ENCODE results near the gene SYDE1.
A peak's percentile ranks its signal among the peaks of the same experiment; 100 is the strongest.
"Not testable (repeated sequence)": the region's sequence is repeated elsewhere in the genome, so short reads cannot be mapped to it uniquely, and the experiment has no call there.

Gene SYDE1

DNA sequence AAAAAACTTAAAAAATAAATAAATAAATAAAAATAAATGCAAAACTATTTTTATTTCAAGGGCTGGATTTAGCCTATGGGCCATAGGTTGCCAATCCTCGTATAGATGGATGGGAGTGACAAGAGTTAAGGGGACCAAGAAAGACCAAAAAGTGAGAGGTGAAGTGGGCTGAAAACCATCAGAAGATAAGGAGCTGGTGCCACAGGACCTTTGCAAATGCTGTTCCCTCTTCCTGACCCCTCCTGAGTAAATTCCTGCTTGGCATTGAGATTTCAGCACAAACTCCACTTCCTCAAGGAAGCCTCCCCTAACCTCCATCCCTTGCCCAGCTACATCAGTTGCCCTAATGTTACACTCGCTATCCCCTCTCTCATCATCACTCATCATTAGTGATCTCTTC is 14.2 kb upstream of the SYDE1 start:
- no peak overlapping the region for H3K4me3 ChIP-seq (ENCODE audit: low read length)
- no peak for DNase-seq (ENCODE audit: low read depth, low spot score)
- WGBS (ENCODE audit: insufficient coverage, insufficient read length) = no CpG with 5 or more reads among the region's 2 CpGs

DNA sequence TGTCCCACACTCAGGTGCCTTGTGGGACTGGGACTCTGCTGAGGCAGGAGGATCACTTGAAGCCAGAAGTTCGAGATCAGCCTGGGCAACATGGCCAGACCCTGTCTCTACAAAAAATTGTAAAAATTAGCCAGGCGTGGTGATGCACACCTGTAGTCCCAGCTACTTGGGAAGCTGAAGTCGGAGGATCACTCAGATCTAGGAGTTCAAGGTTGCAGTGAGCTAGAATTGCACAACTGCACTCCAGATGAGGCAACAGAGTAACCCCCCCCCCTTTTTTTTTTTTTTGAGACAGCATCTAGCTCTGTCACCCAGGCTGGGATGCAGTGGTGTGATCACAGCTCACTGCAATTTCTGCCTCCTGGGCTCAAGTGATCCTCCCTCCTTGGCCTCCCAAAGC is 11.0 kb upstream of the SYDE1 start:
- no peak for DNase-seq (ENCODE audit: low read depth, low spot score)
- Histone ChIP-seq H3K27me3 (ENCODE audit: control insufficient read depth, insufficient read depth, low read length) (no peaks in the 10 kb centered on the region), H3K4me3 (ENCODE audit: low read length) (no peak overlapping the region), H3K9me3 (ENCODE audit: control insufficient read depth, insufficient read depth, low read length) (no peaks in the 10 kb centered on the region), H3K4me1 (ENCODE audit: control insufficient read depth, insufficient read depth, low read length) (no peaks in the 10 kb centered on the region), H3K36me3 (ENCODE audit: control insufficient read depth, insufficient read depth, low read length) (no peaks in the 10 kb centered on the region), H3K27ac (ENCODE audit: low read length) (no peak overlapping the region)
- no CpG with 5 or more reads among the region's 3 CpGs for WGBS (ENCODE audit: insufficient coverage, insufficient read length)

More for the DNA sequence above, 14.2 kb upstream of the SYDE1 start:
- no peaks in the 10 kb centered on the region for H3K36me3 ChIP-seq (ENCODE audit: control insufficient read depth, insufficient read depth, low read length)
- H3K4me1 ChIP-seq (ENCODE audit: control insufficient read depth, insufficient read depth, low read length) = no peaks in the 10 kb centered on the region
- H3K27me3 ChIP-seq (ENCODE audit: control insufficient read depth, insufficient read depth, low read length) = no peaks in the 10 kb centered on the region
- H3K27ac ChIP-seq (ENCODE audit: low read length) = no peak overlapping the region
- no peaks in the 10 kb centered on the region for H3K9me3 ChIP-seq (ENCODE audit: control insufficient read depth, insufficient read depth, low read length)

DNA sequence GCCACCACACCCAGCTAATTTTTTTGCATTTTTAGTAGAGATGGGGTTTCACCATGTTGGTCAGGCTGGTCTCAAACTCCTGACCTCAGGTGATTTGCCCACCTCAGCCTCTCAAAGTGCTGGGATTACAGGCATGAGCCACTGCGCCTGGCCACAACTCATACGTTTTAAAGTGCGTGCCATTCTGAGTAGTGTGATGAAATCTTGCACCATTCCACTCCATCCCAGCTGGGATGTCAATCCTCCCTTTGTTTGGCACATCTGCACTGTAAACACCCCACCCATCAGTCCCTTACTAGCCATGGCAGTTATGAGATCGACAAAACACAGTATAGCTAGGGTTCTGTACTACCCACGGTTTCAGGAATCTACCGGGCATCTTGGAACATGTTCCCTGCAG is 9.2 kb upstream of the SYDE1 start:
- H3K27me3 ChIP-seq (ENCODE audit: control insufficient read depth, insufficient read depth, low read length); H3K4me1 ChIP-seq (ENCODE audit: control insufficient read depth, insufficient read depth, low read length); H3K27ac ChIP-seq (ENCODE audit: low read length); H3K4me3 ChIP-seq (ENCODE audit: low read length); H3K9me3 ChIP-seq (ENCODE audit: control insufficient read depth, insufficient read depth, low read length); DNase-seq (ENCODE audit: low read depth, low spot score); H3K36me3 ChIP-seq (ENCODE audit: control insufficient read depth, insufficient read depth, low read length): not testable (repeated sequence)
- no CpG with 5 or more reads among the region's 6 CpGs for WGBS (ENCODE audit: insufficient coverage, insufficient read length)

DNA sequence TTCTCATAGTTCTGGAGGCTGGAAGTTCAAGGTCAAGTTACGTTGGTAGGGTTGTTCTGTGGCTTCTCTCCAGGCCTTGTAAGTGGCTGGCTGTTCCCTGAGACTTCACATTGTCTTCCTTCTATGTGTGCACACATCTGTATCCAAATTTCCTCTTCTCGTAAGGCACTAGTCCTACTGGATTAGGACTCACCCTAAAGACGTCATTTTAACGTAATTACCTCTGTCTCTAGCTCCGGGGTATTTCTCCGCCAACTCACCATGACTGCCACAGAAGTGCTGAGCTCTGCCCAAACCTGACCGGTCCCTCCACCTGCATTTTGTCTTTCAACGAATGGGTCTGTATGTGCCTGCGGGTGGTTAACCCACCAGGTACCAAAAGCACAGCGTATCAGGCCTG is 8.7 kb upstream of the SYDE1 start:
- H3K9me3 ChIP-seq (ENCODE audit: control insufficient read depth, insufficient read depth, low read length) = no peaks in the 10 kb centered on the region
- no peaks in the 10 kb centered on the region for H3K27me3 ChIP-seq (ENCODE audit: control insufficient read depth, insufficient read depth, low read length)
- H3K27ac ChIP-seq (ENCODE audit: low read length) = no peak overlapping the region
- H3K4me3 ChIP-seq (ENCODE audit: low read length) = no peak overlapping the region
- H3K4me1 ChIP-seq (ENCODE audit: control insufficient read depth, insufficient read depth, low read length) = no peaks in the 10 kb centered on the region
- H3K36me3 ChIP-seq (ENCODE audit: control insufficient read depth, insufficient read depth, low read length) = no peaks in the 10 kb centered on the region
- no CpG with 5 or more reads among the region's 10 CpGs for WGBS (ENCODE audit: insufficient coverage, insufficient read length)
- DNase-seq (ENCODE audit: low read depth, low spot score) = no peak

DNA sequence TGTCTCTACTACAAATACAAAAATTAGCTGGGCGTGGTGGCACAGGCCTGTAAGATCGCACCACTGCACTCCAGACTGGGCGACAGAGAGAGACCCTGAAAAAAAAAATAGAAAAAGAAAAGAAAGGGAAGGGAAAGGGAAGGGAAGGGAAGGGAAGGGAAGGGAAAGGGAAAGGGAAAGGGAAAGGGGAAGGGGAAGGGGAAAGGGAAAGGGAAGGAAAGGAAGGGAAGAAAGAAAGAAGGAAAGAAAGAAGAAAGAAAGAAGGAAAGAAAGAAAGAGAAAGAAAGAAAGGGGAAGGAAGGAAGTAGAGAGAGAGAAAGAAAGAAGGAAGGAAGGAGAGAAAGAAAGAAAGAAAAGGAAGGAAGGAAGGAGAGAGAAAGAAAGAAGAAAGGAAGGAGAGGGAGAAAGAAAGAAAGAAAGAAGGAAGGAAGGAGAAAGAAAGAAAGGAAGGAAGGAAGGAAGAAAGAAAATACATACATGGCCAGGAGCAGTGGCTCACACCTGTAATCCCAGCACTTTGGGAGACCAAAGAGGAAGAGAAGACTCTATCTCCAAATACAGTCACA is 8.1 kb upstream of the SYDE1 start:
- no peak overlapping the region for H3K4me3 ChIP-seq (ENCODE audit: low read length)
- H3K36me3 ChIP-seq (ENCODE audit: control insufficient read depth, insufficient read depth, low read length) = no peaks in the 10 kb centered on the region
- H3K27ac ChIP-seq (ENCODE audit: low read length) = no peak overlapping the region
- DNase-seq (ENCODE audit: low read depth, low spot score) = no peak
- no peaks in the 10 kb centered on the region for H3K4me1 ChIP-seq (ENCODE audit: control insufficient read depth, insufficient read depth, low read length)
- no CpG with 5 or more reads among the region's 3 CpGs for WGBS (ENCODE audit: insufficient coverage, insufficient read length)
- H3K9me3 ChIP-seq (ENCODE audit: control insufficient read depth, insufficient read depth, low read length) = no peaks in the 10 kb centered on the region
- H3K27me3 ChIP-seq (ENCODE audit: control insufficient read depth, insufficient read depth, low read length) = no peaks in the 10 kb centered on the region

DNA sequence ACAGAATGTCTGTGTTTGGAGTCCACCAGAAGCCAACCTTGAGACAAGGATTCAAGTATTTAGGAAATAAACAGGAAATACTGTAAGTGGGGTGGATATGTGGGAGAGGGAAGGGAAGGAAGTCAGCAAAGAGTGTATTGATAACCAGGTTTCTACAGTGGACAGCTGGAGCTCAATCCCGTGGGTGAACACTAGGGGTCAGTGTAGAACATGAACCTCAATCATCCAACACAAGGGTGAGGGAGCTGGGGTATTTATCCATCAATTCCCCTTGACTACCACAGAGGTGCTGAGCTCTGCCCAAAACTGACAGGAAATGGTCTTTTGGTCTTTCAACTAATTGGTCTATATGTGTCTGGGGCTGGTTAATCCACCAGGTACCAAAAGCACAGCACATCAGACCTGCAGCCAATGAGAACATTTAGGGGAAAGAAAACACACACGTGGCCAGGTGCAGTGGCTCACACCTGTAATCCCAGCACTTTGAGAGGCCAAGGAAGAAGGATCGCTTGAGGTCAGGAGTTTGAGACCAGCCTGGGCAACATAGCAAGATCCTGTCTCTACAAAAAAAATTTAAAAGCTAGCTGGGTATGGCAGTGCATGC is 5.6 kb upstream of the SYDE1 start:
- peak; percentile 58 for DNase-seq (ENCODE audit: low read depth, low spot score)
- Histone ChIP-seq H3K27me3 (ENCODE audit: control insufficient read depth, insufficient read depth, low read length) (no peaks in the 10 kb centered on the region), H3K4me3 (ENCODE audit: low read length) (no peak overlapping the region), H3K27ac (ENCODE audit: low read length) (no peak overlapping the region), H3K9me3 (ENCODE audit: control insufficient read depth, insufficient read depth, low read length) (no peaks in the 10 kb centered on the region), H3K36me3 (ENCODE audit: control insufficient read depth, insufficient read depth, low read length) (no peaks in the 10 kb centered on the region), H3K4me1 (ENCODE audit: control insufficient read depth, insufficient read depth, low read length) (no peaks in the 10 kb centered on the region)
- no CpG with 5 or more reads among the region's 3 CpGs for WGBS (ENCODE audit: insufficient coverage, insufficient read length)

- no CpG with 5 or more reads among the region's 1 CpG for WGBS (ENCODE audit: insufficient coverage, insufficient read length)
- Histone ChIP-seq H3K36me3 (ENCODE audit: control insufficient read depth, insufficient read depth, low read length) (no peaks in the 10 kb centered on the region), H3K27me3 (ENCODE audit: control insufficient read depth, insufficient read depth, low read length) (no peaks in the 10 kb centered on the region), H3K27ac (ENCODE audit: low read length) (no peak overlapping the region), H3K4me3 (ENCODE audit: low read length) (no peak overlapping the region), H3K4me1 (ENCODE audit: control insufficient read depth, insufficient read depth, low read length) (no peaks in the 10 kb centered on the region; the same call in 1 of the 2 replicates), H3K9me3 (ENCODE audit: control insufficient read depth, insufficient read depth, low read length) (no peaks in the 10 kb centered on the region)
- no peak for DNase-seq (ENCODE audit: low read depth, low spot score)
These were observed 3.2 kb upstream of the SYDE1 start for GRCh38 chr19:15104003-15104402.

- no peaks in the 10 kb centered on the region for H3K9me3 ChIP-seq (ENCODE audit: control insufficient read depth, insufficient read depth, low read length)
- H3K4me3 ChIP-seq (ENCODE audit: low read length) = no peak overlapping the region
- no peaks in the 10 kb centered on the region; the same call in 1 of the 2 replicates for H3K4me1 ChIP-seq (ENCODE audit: control insufficient read depth, insufficient read depth, low read length)
- no CpG with 5 or more reads among the region's 1 CpG for WGBS (ENCODE audit: insufficient coverage, insufficient read length)
- H3K27ac ChIP-seq (ENCODE audit: low read length) = no peak overlapping the region
- no peak for DNase-seq (ENCODE audit: low read depth, low spot score)
- peaks cover 2% of the 10 kb centered on the region; the same call in 1 of the 2 replicates for H3K36me3 ChIP-seq (ENCODE audit: control insufficient read depth, insufficient read depth, low read length)
- H3K27me3 ChIP-seq (ENCODE audit: control insufficient read depth, insufficient read depth, low read length) = no peaks in the 10 kb centered on the region
These were observed 2.8 kb upstream of the SYDE1 start for GRCh38 chr19:15104411-15104810.

- no peak for DNase-seq (ENCODE audit: low read depth, low spot score)
- Histone ChIP-seq H3K27me3 (ENCODE audit: control insufficient read depth, insufficient read depth, low read length) (no peaks in the 10 kb centered on the region), H3K9me3 (ENCODE audit: control insufficient read depth, insufficient read depth, low read length) (no peaks in the 10 kb centered on the region), H3K4me3 (ENCODE audit: low read length) (no peak overlapping the region), H3K36me3 (ENCODE audit: control insufficient read depth, insufficient read depth, low read length) (peaks cover 6% of the 10 kb centered on the region), H3K4me1 (ENCODE audit: control insufficient read depth, insufficient read depth, low read length) (no peaks in the 10 kb centered on the region; the same call in none of the 2 replicates), H3K27ac (ENCODE audit: low read length) (no peak overlapping the region)
- no CpG with 5 or more reads among the region's 3 CpGs for WGBS (ENCODE audit: insufficient coverage, insufficient read length)
These were observed 2.2 kb upstream of the SYDE1 start for GRCh38 chr19:15105044-15105443.

DNA sequence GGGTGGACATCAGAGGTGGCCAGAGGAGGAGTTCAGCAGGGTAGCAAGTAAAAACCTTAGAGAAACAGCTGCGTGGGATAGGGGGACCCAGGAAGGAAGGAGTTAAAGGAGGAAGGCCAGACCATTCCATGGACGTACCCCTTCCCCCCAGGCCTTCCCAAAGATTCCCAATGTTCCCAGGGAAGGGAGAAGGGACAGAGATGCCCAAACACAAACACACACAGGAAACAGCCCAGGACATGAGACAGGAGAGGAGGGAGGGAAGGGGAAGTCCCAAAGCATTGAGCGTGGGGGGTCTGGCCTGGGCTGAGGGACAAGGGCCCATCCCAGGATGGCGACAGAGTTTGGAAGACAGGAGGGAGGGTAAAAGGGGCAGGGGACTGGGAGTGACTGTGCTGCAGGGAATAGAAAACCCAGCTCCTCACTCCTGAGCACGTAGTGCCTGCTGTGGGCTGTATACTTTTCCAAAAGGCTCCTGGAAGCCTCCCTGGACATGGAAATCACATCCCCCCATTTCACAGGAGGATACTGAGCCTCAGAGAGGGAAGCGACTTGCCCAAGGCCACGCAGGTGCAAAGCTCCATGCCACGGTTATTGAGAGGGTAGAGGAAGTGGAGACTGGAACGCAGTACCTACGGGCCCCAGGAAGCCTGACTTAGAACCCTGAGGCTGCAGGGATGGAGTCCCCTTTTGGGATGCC is 1.1 kb downstream of the SYDE1 start:
- no peaks in the 10 kb centered on the region; the same call in none of the 2 replicates for H3K4me1 ChIP-seq (ENCODE audit: control insufficient read depth, insufficient read depth, low read length)
- peaks cover 27% of the 10 kb centered on the region for H3K36me3 ChIP-seq (ENCODE audit: control insufficient read depth, insufficient read depth, low read length)
- peak overlapping the region; percentile 68; the same call in 1 of the 2 replicates for H3K4me3 ChIP-seq (ENCODE audit: low read length)
- DNase-seq (ENCODE audit: low read depth, low spot score) = no peak
- H3K27ac ChIP-seq (ENCODE audit: low read length) = no peak overlapping the region
- no peaks in the 10 kb centered on the region for H3K27me3 ChIP-seq (ENCODE audit: control insufficient read depth, insufficient read depth, low read length)
- no peaks in the 10 kb centered on the region for H3K9me3 ChIP-seq (ENCODE audit: control insufficient read depth, insufficient read depth, low read length)
- no CpG with 5 or more reads among the region's 10 CpGs for WGBS (ENCODE audit: insufficient coverage, insufficient read length)

All from iPS DF 6.9 (cell line).